Aorta (tissue), 5 donors: ENCODE measurements around the gene MSI2. TPM values are rescaled to one million over a fixed set of nuclear protein-coding genes. Genes with fewer than 3 reads are reported as not detected.

Experiments used
- ATAC-seq: fragments of 200-7000 bp; cut with Tn5 transposase; one replicate; pipeline ENCODE4 v1.9.1; 2022; ENCODE audit warnings: moderate library complexity; ENCODE audit not compliant: low FRiP score
- DNase-seq, 2 donors: peaks; one replicate each; pipeline ENCODE4 v3.0.0-alpha.2; 2020
- H3K27ac ChIP-seq, 2 donors: one replicate each; pipeline ENCODE4 v1.5.1; 2013; ENCODE audit warnings: low read length in 2 of 2, mild to moderate bottlenecking in 2 of 2, moderate library complexity in 2 of 2, control low read depth in 1 of 2, inconsistent platforms in 1 of 2, low read depth in 1 of 2
- H3K27me3 ChIP-seq, 2 donors: one replicate each; pipeline ENCODE4 v1.6.1; 2013; ENCODE audit warnings: control low read depth in 1 of 2, low read length in 1 of 2, mild to moderate bottlenecking in 1 of 2, moderate library complexity in 1 of 2; ENCODE audit not compliant: insufficient read depth in 2 of 2, control insufficient read depth in 1 of 2
- H3K36me3 ChIP-seq, 2 donors: one replicate each; pipeline ENCODE4 v1.6.1; 2013; ENCODE audit warnings: control low read depth in 1 of 2, low read length in 1 of 2, mild to moderate bottlenecking in 1 of 2; ENCODE audit not compliant: insufficient read depth in 2 of 2, control insufficient read depth in 1 of 2
- H3K4me1 ChIP-seq, 2 donors: one replicate each; pipeline ENCODE4 v1.6.1; 2013; ENCODE audit warnings: low read length in 2 of 2, control low read depth in 1 of 2, mild to moderate bottlenecking in 1 of 2, moderate library complexity in 1 of 2; ENCODE audit not compliant: insufficient read depth in 2 of 2, control insufficient read depth in 1 of 2
- H3K4me3 ChIP-seq, 2 donors: one replicate each; pipeline ENCODE4 v1.5.1; 2013; ENCODE audit warnings: low read length in 2 of 2, control low read depth in 1 of 2, mild to moderate bottlenecking in 1 of 2
- H3K9me3 ChIP-seq: one replicate; pipeline ENCODE4 v1.6.1; 2013; ENCODE audit warnings: mild to moderate bottlenecking, low read length; ENCODE audit not compliant: control insufficient read depth
- WGBS, 2 donors: extraction: QIAGEN DNeasy Blood & Tissue Kit; methylation state at CpG; one replicate each; pipeline ENCODE4 v1.1.7; 2013; 5-methylcytosine and 5-hydroxymethylcytosine counted together
- intact Hi-C, 2 donors: fragments of 100-400 bp; cut with DNase I; formaldehyde crosslinking; loops; one replicate each; pipeline versions ENCODE4 v1.14.2 to v1.15.0; 2022
- polyA plus RNA-seq, 2 donors: library from polyadenylated mRNA; stranded (reverse); fragments of 200-250 nt; gene quantifications; one replicate each; pipeline ENCODE4 v1.2.3, GENCODE V29; 2013
- total RNA-seq, 2 donors: library from RNA; stranded (reverse); fragmentation: NEBNext Ultra II Directional; extraction: Animal tissue kit (Norgen Biotek cat#: 25700); gene quantifications; one replicate each; pipeline ENCODE4 v1.2.1, GENCODE V29; 2021
- donor health status: healthy with polysubstance abuse.
- donor health status: Bipolar disorder and iron deficiency.
- donor health status: DM: no; HTN: no; CAD: no.
- donor health status: DM: no; HTN: no; CAD: no.
- donor health status: DM: yes; HTN: yes; CAD: no.

Gene MSI2
- total and polyA plus RNA-seq, 4 donors = 9.3 to 48.2 (median 29.1) TPM

DNA sequence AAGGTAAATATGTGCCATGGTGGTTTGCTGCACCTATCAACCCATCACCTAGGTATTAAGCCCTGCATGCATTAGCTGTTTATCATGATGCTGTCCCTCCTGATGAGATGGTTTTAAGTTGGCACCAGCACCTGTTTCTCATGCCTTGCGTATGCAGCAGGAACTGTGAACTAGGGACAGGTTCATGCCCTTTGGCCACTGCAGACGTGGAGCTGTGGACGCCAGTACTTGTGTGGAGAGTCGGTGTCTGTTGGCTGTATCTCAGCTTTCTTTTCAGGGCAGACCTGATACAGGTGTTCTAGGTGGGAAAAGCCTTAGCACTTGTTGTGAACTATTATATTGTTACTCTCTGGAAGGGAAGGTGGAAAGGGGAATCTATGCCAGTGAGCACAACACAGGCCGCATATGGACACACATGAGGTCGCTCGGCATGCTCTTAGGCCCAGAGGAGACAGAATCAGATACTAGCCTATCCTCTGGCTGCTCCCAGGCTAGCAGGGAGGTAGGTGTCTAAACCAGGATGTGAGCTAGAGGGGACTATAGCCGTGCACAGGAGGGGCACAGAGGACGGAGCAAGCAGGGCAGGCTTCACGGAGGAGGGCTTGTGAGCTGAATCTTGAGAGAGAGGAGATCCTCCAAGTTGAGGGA lies 22.5 kb downstream of the MSI2 start:
- intact Hi-C loops = no loop called here
- WGBS, 2 donors = 95 to 96% methylated on average over 10 of the region's 10 CpGs
- ATAC-seq (no peak), DNase-seq (no peak)
- Histone ChIP-seq H3K36me3 (no peaks in the 10 kb centered on the region), H3K4me1 (no peaks in the 10 kb centered on the region), H3K4me3 (no peak overlapping the region), H3K27ac (no peak overlapping the region), H3K9me3 (no peaks in the 10 kb centered on the region), H3K27me3 (no peaks in the 10 kb centered on the region)

DNA sequence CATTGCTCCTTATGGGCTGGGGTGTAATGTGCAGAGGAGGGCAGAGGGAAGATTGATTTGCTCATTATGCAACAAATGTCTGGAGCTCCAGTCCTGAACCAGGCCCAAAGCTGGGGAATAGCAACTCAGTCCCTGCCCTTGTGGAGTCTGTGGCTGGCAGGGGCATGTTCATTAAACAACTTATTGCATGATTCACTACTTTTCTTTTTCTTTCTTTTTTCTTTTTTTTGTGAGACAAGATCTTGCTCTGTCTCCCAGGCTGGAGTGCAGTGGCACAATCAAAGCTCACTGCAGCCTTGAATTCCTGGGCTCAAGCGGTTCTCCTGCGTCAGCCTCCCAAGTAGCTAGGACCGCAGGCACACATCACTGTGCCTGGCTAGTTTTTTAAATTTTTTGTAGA lies 23.1 kb downstream of the MSI2 start:
- intact Hi-C loops = no loop called here
- no peak overlapping the region for H3K4me3 ChIP-seq
- no peaks in the 10 kb centered on the region for H3K9me3 ChIP-seq
- WGBS, 2 donors = 94 to 96% methylated on average over 3 of the region's 3 CpGs
- no peak overlapping the region for H3K27ac ChIP-seq
- DNase-seq (no peak), ATAC-seq (no peak)
- H3K27me3 ChIP-seq = no peaks in the 10 kb centered on the region
- H3K4me1 ChIP-seq = no peaks in the 10 kb centered on the region
- H3K36me3 ChIP-seq = no peaks in the 10 kb centered on the region

DNA sequence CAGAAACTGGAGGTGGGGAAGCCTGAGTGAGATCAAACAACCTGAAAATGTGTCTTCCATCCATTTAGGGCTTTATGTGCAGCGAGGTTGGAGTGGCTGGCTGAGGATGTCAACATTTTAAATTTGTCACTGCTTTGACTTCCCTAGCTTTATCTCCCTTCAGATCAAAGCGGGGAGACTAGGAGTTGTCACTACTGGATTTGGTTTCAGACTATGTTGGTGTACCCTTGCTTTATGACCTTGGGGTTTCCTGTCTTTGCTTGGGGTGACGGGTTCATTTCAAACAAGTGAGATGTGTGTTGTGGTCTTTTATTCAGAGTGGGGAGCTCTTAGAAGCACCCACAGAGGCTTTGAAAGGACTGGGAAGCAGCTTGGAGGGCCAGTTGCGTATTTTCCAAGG lies 25.6 kb downstream of the MSI2 start:
- Histone ChIP-seq H3K4me1 (peaks cover 0 to 2% of the 10 kb centered on the region in 2 donors), H3K27me3 (no peaks in the 10 kb centered on the region), H3K4me3 (no peak overlapping the region), H3K9me3 (no peaks in the 10 kb centered on the region), H3K27ac (no peak overlapping the region), H3K36me3 (no peaks in the 10 kb centered on the region)
- intact Hi-C loops = no loop called here
- ATAC-seq = no peak
- 95 to 98% methylated on average over 4 of the region's 4 CpGs for WGBS, 2 donors
- no peak for DNase-seq

DNA sequence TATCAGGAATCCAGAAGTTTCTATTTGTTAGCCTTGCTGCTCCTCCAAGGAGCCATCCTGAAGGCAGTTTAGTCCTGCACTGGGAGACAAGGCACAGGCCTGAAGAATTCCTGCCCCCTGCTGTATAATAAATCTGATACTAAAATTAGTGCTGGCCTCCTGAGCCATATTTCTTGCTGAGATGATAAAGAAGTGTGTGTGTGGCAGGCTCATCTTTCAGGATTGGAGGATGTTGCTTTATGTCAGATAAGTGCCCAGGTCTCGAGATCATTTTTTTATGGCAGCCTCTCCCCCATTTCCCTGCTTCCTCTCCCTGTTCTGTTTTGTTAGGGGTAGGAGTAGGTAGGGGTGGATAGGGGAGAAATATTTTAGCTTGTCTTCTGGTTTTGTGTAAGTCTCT lies 26.0 kb downstream of the MSI2 start:
- Histone ChIP-seq H3K4me1 (peaks cover 0 to 2% of the 10 kb centered on the region in 2 donors), H3K36me3 (no peaks in the 10 kb centered on the region), H3K27ac (no peak overlapping the region), H3K9me3 (no peaks in the 10 kb centered on the region), H3K27me3 (no peaks in the 10 kb centered on the region), H3K4me3 (no peak overlapping the region)
- DNase-seq (no peak), ATAC-seq (no peak)
- intact Hi-C loops = no loop called here
- WGBS, 2 donors = 82 to 84% methylated on average over 1 of the region's 1 CpG

DNA sequence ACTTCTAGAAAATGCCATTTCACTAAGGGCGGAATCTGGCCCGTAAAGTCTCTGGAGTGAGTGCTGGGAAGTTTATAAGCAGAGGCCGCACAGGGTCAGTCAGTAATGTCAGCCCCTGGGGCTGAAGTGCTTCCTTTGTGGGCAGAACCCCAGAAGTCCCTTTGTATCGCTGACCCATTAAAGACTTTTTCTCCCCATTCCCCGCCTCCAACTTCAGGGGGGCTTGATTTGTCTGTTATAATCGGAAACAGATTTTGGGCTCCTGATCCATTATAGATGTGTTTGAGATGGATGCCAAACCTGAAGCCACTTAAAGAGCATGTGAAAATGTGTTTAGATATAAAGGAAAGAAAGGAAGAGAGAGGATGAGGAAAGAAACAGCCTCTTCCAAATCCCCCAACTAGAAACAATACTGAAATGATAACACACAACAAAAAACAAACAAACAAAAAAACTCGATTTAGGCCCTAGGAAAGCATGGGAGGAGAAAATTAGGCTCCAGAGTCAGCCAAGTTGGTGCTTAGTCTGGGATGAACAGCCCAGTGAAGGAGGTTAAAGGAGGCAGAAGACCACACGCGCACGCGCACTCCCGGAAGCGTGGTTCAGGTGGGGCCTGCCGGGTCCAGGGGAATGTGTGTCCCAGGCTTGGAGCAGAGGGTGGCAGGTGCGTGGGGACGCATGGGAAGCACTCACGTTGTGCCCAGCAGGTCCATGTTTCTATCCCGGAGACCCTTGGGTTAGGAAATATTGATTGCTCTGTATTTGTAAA lies 27.1 kb downstream of the MSI2 start:
- no peaks in the 10 kb centered on the region for H3K36me3 ChIP-seq
- H3K9me3 ChIP-seq = no peaks in the 10 kb centered on the region
- no peaks in the 10 kb centered on the region for H3K27me3 ChIP-seq
- DNase-seq = no peak
- intact Hi-C loops = no loop called here
- no peak overlapping the region for H3K27ac ChIP-seq
- peaks cover 0 to 2% of the 10 kb centered on the region in 2 donors for H3K4me1 ChIP-seq
- no peak for ATAC-seq
- H3K4me3 ChIP-seq = no peak overlapping the region
- 92 to 93% methylated on average over 17 to 18 of the region's 18 CpGs for WGBS, 2 donors

DNA sequence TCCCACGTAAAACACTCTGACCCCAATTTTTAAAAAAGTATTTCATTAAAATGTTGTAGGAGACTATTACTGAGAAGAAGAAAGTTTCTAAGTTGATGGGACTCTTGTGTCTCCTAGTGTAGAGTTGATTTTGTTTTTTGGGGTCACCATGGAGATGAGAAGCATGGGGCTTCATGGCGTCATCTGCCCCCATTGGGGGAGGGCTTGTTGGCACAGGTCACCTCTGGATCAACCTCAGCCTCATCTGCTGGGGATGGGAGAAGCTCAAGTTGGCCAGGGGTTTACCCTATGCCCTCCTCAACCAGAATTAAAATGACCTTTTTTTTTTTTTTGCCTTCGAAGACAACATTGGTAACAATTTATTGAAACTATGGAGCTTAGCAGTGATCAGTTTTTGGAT lies 28.3 kb downstream of the MSI2 start:
- H3K9me3 ChIP-seq = no peaks in the 10 kb centered on the region
- WGBS, 2 donors = 91% methylated on average over 3 of the region's 3 CpGs
- no peaks in the 10 kb centered on the region for H3K27me3 ChIP-seq
- no peak for ATAC-seq
- no peak overlapping the region for H3K4me3 ChIP-seq
- intact Hi-C loops = no loop called here
- DNase-seq = no peak
- no peaks in the 10 kb centered on the region for H3K36me3 ChIP-seq
- no peak overlapping the region for H3K27ac ChIP-seq
- peaks cover 0 to 2% of the 10 kb centered on the region in 2 donors for H3K4me1 ChIP-seq

DNA sequence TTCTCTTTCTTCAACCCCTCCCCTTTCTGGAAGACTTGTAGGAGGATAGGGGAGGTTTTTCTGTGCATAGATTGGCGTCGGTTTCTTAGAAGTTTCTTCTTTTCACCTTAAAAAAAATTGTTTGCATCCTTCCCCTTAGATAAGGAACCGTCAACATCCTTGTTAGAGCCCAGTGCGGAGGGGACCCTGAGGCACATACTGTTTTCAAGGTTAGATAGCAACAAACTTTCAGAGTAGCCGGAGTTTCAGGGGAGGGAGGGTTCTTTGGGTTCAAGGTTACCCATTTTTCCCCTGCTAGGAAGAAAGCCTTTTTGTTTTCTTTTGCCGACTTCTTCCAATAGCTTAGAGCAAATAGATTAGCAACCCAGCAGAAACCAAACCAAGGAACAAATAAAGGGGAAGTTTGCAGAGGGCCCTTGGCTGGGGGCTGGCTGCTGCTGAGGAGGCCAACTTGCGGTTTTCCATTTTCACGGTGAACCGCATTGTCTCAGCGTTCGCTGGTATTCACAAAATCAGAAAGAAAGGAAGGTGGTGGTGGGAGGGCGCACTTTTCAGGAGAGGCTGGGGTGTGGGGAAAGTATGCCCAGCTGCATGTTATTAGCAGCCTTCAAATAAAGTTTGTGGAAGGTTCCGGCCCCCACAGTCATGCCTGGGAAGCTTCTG lies 28.8 kb downstream of the MSI2 start:
- Histone ChIP-seq H3K4me1 (peaks cover 0 to 2% of the 10 kb centered on the region in 2 donors), H3K9me3 (no peaks in the 10 kb centered on the region), H3K36me3 (no peaks in the 10 kb centered on the region), H3K27ac (no peak overlapping the region), H3K27me3 (no peaks in the 10 kb centered on the region), H3K4me3 (no peak overlapping the region)
- DNase-seq (no peak), ATAC-seq (no peak)
- intact Hi-C loops = no loop called here
- 85% methylated on average over 13 of the region's 13 CpGs for WGBS, 2 donors

DNA sequence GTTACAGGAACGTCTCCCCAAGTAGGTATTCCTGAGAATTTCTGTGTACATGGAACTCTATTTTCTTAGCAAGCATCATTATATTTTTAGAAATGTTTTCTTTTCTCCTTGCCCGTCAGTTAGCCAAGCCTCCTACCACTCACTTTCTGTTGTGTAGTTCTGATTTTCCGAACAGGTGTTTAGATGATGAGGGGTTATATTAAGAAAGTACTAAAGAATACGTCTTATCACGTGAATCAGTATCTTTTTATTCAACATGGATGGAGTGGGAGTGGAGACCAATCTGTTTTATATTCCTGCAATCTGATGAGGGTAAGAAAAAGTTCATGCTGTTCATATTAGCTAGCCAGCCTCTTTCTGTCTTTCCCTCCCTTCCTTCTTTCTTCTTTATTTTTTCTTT lies 29.4 kb downstream of the MSI2 start:
- Histone ChIP-seq H3K27ac (no peak overlapping the region), H3K27me3 (no peaks in the 10 kb centered on the region), H3K4me3 (no peak overlapping the region), H3K36me3 (no peaks in the 10 kb centered on the region), H3K4me1 (peaks cover 0 to 2% of the 10 kb centered on the region in 2 donors), H3K9me3 (no peaks in the 10 kb centered on the region)
- 34 to 36% methylated on average over 5 of the region's 5 CpGs for WGBS, 2 donors
- intact Hi-C loops = no loop called here
- no peak for DNase-seq
- ATAC-seq = no peak
